ENCODE data around the gene TMPRSS4. TPM values are rescaled to one million over a fixed set of nuclear protein-coding genes. Genes with fewer than 3 reads are reported as not detected.

TMPRSS4 gene
- total RNA-seq, 1 donor from 2014 or later, result 7.9 TPM

GRCh38 chr11:118164885-118165284, 88.0 kb downstream of the TMPRSS4 start:
- Histone ChIP-seq H3K27me3 (ENCODE audit: low read depth) (no peaks in the 10 kb centered on the region), H3K4me1 (no peaks in the 10 kb centered on the region), H3K9me3 (no peaks in the 10 kb centered on the region), H3K4me3 (no peak overlapping the region), H3K27ac (no peak overlapping the region), H3K36me3 (no peaks in the 10 kb centered on the region)
- DNase-seq (no peak), ATAC-seq (no peak)
- TF ChIP-seq, protein P1, sequence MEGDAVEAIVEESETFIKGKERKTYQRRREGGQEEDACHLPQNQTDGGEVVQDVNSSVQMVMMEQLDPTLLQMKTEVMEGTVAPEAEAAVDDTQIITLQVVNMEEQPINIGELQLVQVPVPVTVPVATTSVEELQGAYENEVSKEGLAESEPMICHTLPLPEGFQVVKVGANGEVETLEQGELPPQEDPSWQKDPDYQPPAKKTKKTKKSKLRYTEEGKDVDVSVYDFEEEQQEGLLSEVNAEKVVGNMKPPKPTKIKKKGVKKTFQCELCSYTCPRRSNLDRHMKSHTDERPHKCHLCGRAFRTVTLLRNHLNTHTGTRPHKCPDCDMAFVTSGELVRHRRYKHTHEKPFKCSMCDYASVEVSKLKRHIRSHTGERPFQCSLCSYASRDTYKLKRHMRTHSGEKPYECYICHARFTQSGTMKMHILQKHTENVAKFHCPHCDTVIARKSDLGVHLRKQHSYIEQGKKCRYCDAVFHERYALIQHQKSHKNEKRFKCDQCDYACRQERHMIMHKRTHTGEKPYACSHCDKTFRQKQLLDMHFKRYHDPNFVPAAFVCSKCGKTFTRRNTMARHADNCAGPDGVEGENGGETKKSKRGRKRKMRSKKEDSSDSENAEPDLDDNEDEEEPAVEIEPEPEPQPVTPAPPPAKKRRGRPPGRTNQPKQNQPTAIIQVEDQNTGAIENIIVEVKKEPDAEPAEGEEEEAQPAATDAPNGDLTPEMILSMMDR (IDR thresholded peaks at IDR 0.05), result no peak
- intact Hi-C loops (cut with DNase I), result no loop called here

DNA sequence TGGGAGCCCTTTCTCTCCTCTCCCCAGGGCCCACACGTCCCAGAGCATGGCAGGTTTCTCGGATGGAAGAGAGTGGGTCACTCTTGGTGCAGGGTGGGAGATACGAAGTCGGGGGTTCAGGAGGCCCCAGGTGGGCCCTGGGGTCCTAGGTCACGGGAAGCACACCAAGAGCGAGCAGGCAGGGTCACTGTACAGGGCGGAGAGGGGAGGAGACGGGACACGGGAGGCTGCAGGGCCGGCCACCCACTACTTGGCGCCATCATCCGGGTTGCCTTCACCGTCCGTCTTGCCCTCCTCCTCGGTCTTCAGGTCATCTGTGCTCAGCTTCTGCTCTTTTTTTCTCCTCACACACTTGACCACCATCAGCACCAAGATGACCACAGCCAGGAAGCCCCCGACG, 89.8 kb downstream of the TMPRSS4 start:
- ATAC-seq (no peak), DNase-seq (no peak)
- H3K4me1 ChIP-seq, result peaks cover 6% of the 10 kb centered on the region
- intact Hi-C loops (cut with DNase I), result no loop called here
- TF ChIP-seq, protein P1 (IDR thresholded peaks at IDR 0.05), result no peak
- H3K27me3 ChIP-seq (ENCODE audit: low read depth), result no peaks in the 10 kb centered on the region
- H3K36me3 ChIP-seq, result no peaks in the 10 kb centered on the region
- H3K4me3 ChIP-seq, result no peak overlapping the region
- H3K9me3 ChIP-seq, result no peaks in the 10 kb centered on the region
- H3K27ac ChIP-seq, result no peak overlapping the region

DNA sequence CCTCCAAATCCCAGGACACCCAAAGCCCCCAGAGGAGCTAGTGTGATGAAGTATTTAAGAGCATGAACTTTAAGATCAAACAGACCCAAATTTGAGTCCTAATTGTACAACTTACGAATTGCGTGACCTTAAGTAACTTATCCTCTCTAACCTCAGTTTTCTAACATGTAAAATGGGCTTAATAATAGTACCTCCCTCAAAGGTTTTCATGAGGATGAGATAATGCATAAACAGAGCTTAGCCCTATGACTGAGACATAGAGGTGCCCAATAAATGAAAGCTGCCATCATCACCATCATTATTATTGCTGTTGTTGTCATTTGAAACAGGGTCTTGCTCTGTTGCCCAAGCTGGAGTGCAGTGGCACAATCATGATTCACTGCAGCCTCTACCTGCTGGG, 90.4 kb downstream of the TMPRSS4 start:
- no peaks in the 10 kb centered on the region for H3K36me3 ChIP-seq
- intact Hi-C loops (cut with DNase I), result no loop called here
- no peak overlapping the region for H3K4me3 ChIP-seq
- DNase-seq (no peak), ATAC-seq (no peak)
- no peak overlapping the region for H3K27ac ChIP-seq
- H3K4me1 ChIP-seq, result peaks cover 8% of the 10 kb centered on the region
- no peaks in the 10 kb centered on the region for H3K27me3 ChIP-seq (ENCODE audit: low read depth)
- TF ChIP-seq, protein P1 (IDR thresholded peaks at IDR 0.05), result no peak
- H3K9me3 ChIP-seq, result no peaks in the 10 kb centered on the region

- intact Hi-C loops (cut with DNase I), result no loop called here
- no peak for ATAC-seq
- H3K4me1 ChIP-seq, result peaks cover 8% of the 10 kb centered on the region
Measured at GRCh38 chr11:118167906-118168305, 91.0 kb downstream of the TMPRSS4 start.

GRCh38 chr11:118168316-118168715, 91.4 kb downstream of the TMPRSS4 start:
- Histone ChIP-seq H3K9me3 (no peaks in the 10 kb centered on the region), H3K4me3 (no peak overlapping the region), H3K4me1 (peaks cover 8% of the 10 kb centered on the region), H3K27ac (no peak overlapping the region), H3K36me3 (no peaks in the 10 kb centered on the region), H3K27me3 (ENCODE audit: low read depth) (no peaks in the 10 kb centered on the region)
- TF ChIP-seq, protein P1 (IDR thresholded peaks at IDR 0.05), result no peak
- intact Hi-C loops (cut with DNase I), result no loop called here
- DNase-seq (no peak), ATAC-seq (no peak)

More at GRCh38 chr11:118167906-118168305, 91.0 kb downstream of the TMPRSS4 start:
- no peaks in the 10 kb centered on the region for H3K27me3 ChIP-seq (ENCODE audit: low read depth)
- no peaks in the 10 kb centered on the region for H3K36me3 ChIP-seq
- H3K4me3 ChIP-seq, result no peak overlapping the region
- no peaks in the 10 kb centered on the region for H3K9me3 ChIP-seq
- H3K27ac ChIP-seq, result no peak overlapping the region
- no peak for DNase-seq
- TF ChIP-seq, protein P1 (IDR thresholded peaks at IDR 0.05), result no peak

- H3K4me3 ChIP-seq, result no peak overlapping the region
- no peak overlapping the region for H3K27ac ChIP-seq
- DNase-seq (no peak), ATAC-seq (no peak)
- no peaks in the 10 kb centered on the region for H3K36me3 ChIP-seq
- H3K27me3 ChIP-seq (ENCODE audit: low read depth), result no peaks in the 10 kb centered on the region
- TF ChIP-seq, protein P1 (IDR thresholded peaks at IDR 0.05), result no peak
- peaks cover 8% of the 10 kb centered on the region for H3K4me1 ChIP-seq
- intact Hi-C loops (cut with DNase I), result no loop called here
- no peaks in the 10 kb centered on the region for H3K9me3 ChIP-seq
Measured at GRCh38 chr11:118168751-118169150, 91.9 kb downstream of the TMPRSS4 start.
